GM03348 (cell line): Measurements from ENCODE around the gene PTCD3.

Source experiments
- DNase-seq: peaks from one replicate; pipeline ENCODE4 v3.0.0; 2012; ENCODE audit warnings: low spot score

The PTCD3 gene

DNA sequence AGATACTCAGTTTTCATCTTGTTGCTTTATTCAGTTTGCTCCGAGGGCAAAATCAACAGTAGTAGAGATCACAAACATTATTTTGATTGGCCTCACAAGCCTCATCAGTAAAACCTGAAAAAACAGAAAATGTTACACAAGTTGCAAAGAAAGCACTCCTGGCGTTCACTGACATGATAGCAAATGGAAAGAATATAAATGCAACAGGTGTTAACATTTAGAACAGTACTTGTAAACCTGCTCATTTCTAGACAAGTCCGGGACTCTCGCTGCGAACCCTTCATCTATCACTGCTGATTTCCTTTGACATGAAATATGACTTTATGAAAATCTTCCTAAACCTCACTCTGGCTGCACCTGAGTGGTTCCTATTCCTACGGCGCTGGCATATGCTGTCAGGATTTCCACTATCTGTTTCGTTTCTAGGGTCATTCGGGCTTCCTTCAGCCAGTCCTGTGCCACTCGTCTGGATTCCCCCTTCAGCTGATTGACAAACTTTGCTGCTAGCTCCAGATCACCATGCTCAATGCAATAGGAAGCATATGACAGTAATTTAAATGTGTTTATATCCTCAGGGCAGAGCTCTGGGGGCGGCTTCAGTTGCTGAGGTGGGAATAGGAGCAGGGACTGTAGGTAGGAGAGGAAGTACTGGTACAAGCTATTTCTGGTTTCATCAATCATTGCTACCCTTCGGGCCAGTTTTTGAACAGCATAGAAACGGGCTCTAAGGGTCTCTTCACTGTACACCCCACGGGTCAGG, 38.1 kb downstream of the PTCD3 start:
- no peak for DNase-seq

DNA sequence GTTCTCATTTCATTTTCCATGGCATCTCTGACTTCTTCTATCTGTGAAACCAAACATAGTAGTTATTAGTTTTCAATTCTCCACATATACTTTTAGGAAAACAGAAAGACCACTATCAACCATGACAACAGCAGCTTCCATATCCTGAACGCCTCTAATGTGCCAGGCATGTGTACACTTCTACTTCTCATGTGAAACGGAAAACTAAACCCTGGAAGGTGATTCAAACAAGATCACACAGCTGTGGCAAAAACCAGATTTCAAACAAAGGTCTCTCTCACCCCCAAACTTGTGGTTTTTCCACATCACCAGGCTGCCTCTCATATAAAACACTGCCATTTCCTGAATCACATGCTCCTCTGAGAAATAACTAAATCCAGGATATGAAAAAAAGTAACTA, 41.8 kb downstream of the PTCD3 start:
- no peak for DNase-seq

DNA sequence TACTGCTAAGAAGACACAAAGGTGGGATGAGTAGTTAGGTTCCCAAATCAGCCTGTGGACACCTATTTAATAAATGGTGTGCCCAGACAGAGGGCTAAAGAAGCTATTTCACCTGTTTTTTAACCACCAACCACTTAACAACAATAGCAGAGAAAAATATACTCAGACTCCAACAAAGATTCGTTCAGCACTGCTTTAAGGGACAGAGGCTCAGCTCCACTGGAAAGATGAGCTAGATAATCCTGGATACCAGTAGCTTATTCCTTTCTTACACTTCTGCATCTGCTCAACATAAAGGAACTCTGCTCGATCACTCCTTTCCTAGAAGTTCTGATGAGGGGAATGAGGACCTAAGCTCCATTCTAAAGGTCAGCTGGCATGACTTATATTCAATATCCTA, 44.5 kb downstream of the PTCD3 start:
- no peak for DNase-seq

DNA sequence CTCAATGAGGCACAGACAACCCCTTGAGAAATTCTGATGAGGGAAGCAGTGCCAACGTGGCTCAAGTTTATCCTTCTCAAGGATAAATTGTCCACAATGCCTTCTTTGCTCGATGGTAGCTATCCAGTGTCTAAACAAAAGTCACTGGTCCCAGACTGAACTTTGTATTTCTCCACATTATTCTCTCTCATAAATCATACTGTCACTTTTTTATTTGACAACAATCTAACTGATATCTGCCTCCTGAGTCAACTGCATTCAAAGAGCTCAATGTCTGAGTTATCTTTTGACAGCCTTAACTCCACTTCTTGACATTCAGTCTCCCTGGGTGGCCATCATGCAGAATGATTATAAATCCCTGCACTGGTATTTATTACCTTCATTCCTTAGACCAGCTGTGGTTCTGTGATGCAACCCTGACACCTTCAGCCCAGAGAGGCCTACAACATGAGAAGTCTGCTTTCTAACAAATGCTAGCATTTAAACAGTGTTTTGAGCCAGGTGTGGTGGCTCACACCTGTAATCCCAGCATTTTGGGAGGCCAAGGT, 51.0 kb downstream of the PTCD3 start:
- no peak for DNase-seq

DNA sequence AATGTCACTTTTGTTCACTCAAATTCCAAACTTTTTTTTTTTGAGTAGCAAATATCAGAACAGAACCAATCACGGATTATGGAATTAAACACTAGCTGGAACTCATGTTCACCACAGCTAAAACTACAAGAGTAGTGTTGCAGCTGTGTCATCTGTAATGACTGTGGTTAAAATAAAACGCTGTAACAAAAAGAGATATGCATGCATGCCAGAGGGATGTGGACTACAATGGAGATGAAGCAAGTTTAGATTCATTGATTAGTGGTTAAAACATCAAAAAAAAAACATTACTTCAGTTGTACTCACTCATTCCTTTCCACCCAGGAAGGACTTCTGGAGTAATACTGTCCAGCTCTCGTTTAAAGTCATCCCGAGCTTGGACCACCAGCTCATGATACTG, 52.3 kb downstream of the PTCD3 start:
- no peak for DNase-seq

DNA sequence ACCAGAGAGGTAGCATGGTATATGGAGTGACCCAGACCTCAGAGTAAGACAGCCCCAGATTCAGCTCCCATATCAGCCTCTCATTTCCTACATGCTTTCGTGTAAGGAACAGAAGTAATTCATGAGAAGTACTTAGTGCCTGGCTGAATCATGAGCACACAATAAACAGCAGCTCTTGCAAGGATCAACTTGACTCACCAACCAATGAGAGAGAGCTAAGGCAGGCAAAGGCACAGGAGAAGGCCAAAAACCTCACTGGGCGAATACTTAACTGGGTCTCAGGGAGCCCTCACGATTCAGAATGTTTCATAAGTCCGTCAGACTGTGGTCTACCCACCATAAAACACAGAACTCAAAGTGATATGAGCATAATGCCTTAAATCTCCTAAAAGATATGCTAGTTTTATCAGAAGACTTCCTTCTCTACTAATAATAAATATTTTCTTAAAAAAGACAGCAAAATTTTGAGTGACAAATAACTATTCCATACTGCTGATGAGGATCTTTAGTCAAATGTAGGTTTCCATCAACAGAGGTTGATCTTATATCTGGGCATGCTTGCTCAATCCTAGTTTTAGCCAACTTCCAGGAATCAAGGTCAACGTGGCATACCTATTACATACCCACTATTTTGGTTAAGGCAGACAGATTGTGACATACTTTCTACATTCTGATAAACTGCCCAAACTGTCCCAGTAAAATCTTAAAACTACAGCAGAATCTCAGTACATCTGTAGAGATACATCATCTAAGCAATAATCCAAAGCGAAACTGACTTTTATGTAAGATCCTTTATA, 54.3 kb downstream of the PTCD3 start:
- no peak for DNase-seq

DNA sequence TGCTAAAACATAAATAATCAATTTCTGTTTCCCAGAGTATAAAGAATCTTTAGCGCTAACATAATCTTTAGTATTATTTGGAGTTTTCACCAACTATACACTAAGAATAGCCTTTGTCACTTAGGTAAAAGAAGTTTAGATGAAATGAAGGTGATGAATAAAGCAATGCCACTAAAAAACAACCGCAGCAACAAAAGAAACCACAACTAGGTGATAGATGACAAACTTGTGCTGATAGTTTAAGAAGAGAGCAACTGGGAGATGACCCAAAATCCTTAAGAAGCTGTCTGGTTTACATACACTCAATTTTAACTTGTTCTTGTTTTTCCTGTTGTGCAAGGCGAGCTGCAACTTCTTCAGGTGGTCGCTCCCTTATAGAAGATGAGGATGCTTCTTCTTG, 64.4 kb downstream of the PTCD3 start:
- no peak for DNase-seq

DNA sequence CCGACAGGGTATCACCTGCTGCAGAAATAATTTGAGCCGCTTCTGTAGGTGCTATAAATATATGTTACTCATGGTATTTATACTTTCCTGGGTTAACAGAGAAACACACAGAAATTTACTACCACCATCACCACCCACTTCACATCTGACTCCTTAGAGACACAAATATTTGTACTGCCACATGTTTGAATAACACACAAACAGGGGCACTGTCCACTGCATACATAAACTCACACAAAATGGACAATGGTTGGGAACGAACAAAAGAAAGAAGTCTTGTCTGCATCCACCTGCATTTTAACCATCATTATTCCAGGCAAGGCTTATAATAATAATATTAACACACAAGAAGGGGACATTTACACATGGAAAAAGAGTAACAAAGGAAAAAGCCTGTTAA, 65.3 kb downstream of the PTCD3 start:
- no peak for DNase-seq

DNA sequence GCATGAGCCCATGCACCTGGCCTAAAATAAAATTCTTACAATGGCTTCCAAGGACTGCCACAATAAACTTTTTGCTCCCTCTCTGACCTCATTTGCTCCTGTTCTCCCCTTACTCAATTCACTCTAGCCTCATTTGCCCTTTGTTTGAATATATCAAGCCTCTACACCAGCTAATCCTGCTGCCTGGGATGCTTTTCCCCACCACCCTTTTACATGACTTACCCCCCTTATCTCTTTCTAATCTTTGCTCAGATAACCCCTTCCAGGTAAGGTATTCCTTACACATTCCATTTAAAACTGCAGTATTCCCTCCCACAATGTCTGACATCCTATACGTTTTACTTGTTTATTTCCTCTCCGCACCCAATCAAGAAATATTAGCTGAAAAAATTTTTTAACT, 66.6 kb downstream of the PTCD3 start:
- no peak for DNase-seq

DNA sequence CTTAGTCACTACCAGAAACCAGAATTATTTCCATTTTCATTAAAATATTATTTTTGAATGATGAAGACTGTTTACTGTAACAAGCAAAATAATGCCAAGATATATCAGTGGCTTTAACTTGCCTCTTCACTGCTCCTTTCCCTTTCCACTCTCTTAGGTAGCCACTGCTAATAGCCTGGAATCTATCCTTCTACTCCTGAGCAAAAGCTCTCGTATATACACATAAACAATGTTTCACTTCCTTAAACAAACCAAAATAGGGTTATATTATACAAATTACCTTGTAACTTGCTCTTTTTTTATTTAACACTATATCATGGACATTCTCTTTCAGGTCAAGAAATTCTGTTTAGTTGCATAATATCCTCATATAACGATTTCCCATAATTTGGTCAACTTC, 68.4 kb downstream of the PTCD3 start:
- DNase-seq: no peak

DNA sequence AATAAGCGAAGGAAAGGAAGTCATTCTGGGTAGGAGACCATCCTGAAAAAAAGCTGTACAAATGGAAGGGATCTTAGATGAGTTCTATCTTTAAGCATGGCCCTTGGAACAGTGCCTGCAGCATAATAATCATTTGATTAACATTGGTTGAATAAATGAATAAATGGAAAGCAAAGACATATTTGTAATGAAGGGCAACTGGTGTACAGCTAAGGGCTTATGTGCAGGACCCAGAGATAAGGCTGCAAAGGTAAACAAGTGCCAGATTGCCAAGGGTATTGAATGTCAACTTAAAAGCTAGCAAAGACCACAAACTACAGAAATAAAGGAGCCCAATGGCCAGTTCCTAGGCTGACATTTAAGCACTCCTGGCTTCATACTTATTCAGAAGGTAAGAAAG, 69.8 kb downstream of the PTCD3 start:
- DNase-seq: no peak

DNA sequence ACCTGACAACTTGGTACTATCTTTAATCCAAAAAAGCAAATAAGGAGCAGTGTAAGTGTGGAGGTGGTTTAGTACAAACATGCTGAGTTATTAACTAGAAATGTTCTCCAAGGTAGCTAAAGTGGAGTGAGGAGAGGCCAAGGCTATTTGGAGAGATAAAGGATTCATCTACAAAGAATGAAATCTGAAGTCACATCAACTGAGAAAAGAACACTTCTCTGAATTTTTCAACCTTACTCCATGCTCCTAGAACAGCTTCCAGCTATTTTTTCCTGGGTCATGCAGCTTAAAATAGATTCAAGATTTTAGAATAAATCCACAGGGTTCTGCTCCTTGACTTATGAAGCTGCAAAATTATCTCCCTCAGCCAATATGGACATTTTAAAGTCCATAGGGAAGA, 70.6 kb downstream of the PTCD3 start:
- DNase-seq: no peak

DNA sequence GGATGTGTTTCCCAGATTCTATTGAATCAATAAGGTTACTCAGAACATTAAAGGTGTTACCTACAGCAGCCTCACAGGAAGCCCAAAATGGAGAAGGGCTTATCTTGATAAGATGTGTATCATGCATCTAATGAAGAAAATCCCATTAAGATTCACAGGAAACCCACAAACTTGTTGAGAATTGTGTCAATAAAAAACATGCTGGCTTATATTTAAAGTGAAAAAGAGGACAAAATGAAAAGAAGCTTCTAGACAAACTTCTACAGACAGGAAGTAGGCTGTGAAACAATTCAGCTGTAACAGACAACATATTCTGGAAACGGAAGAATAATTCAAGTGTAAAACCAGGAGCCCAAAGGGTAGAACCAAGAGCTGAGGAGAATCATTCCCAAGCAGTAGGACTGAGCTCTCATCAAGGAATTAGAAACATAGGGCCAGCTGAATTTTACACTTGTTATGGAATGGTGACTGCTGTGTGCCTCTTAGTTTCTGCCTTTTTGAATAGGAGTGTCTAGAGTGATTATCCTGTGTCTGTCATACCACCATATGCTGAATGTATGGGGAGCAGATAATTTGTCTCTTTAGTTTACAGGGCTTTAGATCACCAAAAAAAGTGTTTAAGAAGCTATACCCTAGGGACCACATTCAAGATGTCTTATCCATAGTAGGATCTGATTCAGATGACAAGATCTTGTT, 79.6 kb downstream of the PTCD3 start:
- no peak for DNase-seq

DNA sequence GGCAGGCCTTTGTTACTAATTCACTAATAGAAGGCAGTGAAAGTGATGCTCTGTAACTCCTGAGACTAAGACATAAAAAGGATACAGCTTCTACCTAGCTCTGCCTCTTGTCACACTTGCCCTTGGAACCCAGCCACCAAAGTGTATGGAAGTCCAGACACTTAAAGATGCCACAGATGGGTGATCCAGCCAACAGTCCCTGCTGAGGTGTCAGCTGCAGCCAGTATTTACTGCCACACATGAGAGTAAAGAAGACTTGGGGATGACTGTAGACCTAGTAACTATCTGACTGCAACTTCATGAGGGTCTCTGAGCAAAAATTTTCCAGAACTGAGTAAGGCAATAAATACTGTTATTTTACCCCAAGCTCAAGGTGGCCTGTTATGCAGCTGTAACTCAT, 80.4 kb downstream of the PTCD3 start:
- DNase-seq: no peak

DNA sequence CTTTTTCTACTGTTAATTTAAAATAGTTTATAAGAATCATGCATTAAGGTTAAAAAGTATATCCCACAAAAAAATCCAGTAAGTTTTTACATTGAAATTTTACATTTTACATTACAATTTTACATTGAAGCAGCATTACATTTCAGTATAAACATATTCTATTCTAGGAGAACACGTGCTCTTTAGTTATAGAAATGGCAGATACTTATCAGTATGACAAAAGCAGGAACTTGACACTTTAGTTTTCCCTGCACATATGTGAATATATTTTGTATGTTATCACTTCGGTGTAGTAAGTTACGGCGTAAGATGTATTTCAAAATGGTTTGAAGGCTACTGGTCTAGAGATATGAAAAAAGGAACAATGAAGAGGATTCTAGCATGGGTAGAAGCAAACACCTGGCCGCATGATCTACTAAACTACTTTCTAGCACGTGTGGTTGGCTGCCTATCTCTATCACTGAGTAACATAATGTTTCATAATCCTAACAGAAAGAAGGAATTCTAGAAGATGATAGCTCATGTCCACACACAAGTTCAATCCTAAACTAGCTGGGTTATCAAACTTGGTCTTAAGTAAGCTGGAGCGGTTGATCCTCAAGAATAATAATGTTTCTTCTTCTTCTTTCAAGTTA, 83.9 kb downstream of the PTCD3 start:
- DNase-seq: no peak
